Measurements from ENCODE around the gene PDE10A. TPM values are rescaled to one million over a fixed set of nuclear protein-coding genes. Genes with fewer than 3 reads are reported as not detected.

Gene PDE10A
- total and polyA plus RNA-seq, 9 of the 15 experiments (the other 6 are each of a cell fraction or from before 2014, with no cell fraction given), result 0.04 TPM; not detected in 8

- no peaks in the 10 kb centered on the region for H3K36me3 ChIP-seq (ENCODE audit: control insufficient read depth, insufficient read depth, low read length)
- no peak overlapping the region for H2AFZ ChIP-seq (ENCODE audit: low read depth, low read length)
- no TSS peak for BruUV-seq (replicated peaks)
- H3K4me2 ChIP-seq (ENCODE audit: insufficient read depth, low read length), result no peak overlapping the region
- POLR2A ChIA-PET, result no interaction called here
- CTCF ChIA-PET (ENCODE audit: low intra/inter-chr PET ratio), result no interaction called here
- H3K9me1 ChIP-seq (ENCODE audit: control insufficient read depth, insufficient read depth, low read length), result no peaks in the 10 kb centered on the region
- H3K4me3 ChIP-seq, result no peak overlapping the region
- H3K9ac ChIP-seq (ENCODE audit: insufficient read depth in 1 of 2, low read depth in 2 of 2, low read length in 2 of 2), result no peak overlapping the region
- no peaks in the 10 kb centered on the region for H3K4me1 ChIP-seq (replicated peaks in 1 of 2; ENCODE audit: control insufficient read depth in 2 of 2, insufficient read depth in 2 of 2, low read length in 2 of 2)
- in situ Hi-C loops (cut with MboI) (no loop called here), intact Hi-C loops (cut with micrococcal nuclease) (no loop called here)
- 2% methylated on average over 7 of the region's 7 CpGs for WGBS (ENCODE audit: insufficient coverage, low coverage, missing lambda C conversion rate)
- no peaks in the 10 kb centered on the region for H3K79me2 ChIP-seq (ENCODE audit: control insufficient read depth, insufficient read depth, low read length)
- DNase-seq (ENCODE audit: extremely low read depth in 1 of 4, low spot score in 3 of 4), result no peak
- ATAC-seq, result no peak
- H3K9me3 ChIP-seq (replicated peaks; ENCODE audit: control insufficient read depth, insufficient read depth, low read depth, low read length), result no peaks in the 10 kb centered on the region; the same call in 1 of the 2 replicates
- H4K20me1 ChIP-seq (replicated peaks; ENCODE audit: control insufficient read depth, insufficient read depth, low read length), result no peaks in the 10 kb centered on the region
- H3K27ac ChIP-seq (ENCODE audit: extremely low read depth, low read depth, low read length), result no peak overlapping the region
- FAIRE-seq, result no peak
- H3K27me3 ChIP-seq (ENCODE audit: control insufficient read depth in 2 of 2, insufficient read depth in 2 of 2, low read length in 2 of 2), result no peaks in the 10 kb centered on the region
- no peak for TF ChIP-seq FOSL1 (tag; conservative IDR thresholded peaks at IDR 0.05)
- no peak for TF ChIP-seq RHOXF2B (CRISPR knock-in tag; conservative IDR thresholded peaks at IDR 0.05)
- no peak for TF ChIP-seq RBM25 (IDR thresholded peaks at IDR 0.05; ENCODE audit: low read depth, low read length, severe bottlenecking)
- TF ChIP-seq CEBPG (CRISPR knock-in tag; IDR thresholded peaks at IDR 0.05), result no peak
- no peak for TF ChIP-seq CEBPG (tag; conservative IDR thresholded peaks at IDR 0.05 in 1 of 2, IDR thresholded peaks at IDR 0.05 in 1 of 2)
- TF ChIP-seq ZNF592 (IDR thresholded peaks at IDR 0.05), result no peak
- no peak for TF ChIP-seq FOXM1 (IDR thresholded peaks at IDR 0.05; ENCODE audit: low read depth)
- no peak for TF ChIP-seq FOXM1 (CRISPR knock-in tag; IDR thresholded peaks at IDR 0.05; ENCODE audit: low read depth)
- no peak for TF ChIP-seq E2F8 (IDR thresholded peaks at IDR 0.05; ENCODE audit: low read depth, partially characterized antibody)
- TF ChIP-seq TEAD2 (tag; IDR thresholded peaks at IDR 0.05), result no peak
- TF ChIP-seq, protein P1, sequence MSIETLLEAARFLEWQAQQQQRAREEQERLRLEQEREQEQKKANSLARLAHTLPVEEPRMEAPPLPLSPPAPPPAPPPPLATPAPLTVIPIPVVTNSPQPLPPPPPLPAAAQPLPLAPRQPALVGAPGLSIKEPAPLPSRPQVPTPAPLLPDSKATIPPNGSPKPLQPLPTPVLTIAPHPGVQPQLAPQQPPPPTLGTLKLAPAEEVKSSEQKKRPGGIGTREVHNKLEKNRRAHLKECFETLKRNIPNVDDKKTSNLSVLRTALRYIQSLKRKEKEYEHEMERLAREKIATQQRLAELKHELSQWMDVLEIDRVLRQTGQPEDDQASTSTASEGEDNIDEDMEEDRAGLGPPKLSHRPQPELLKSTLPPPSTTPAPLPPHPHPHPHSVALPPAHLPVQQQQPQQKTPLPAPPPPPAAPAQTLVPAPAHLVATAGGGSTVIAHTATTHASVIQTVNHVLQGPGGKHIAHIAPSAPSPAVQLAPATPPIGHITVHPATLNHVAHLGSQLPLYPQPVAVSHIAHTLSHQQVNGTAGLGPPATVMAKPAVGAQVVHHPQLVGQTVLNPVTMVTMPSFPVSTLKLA (conservative IDR thresholded peaks at IDR 0.05), result no peak
- TF ChIP-seq ZNF165 (CRISPR knock-in tag; IDR thresholded peaks at IDR 0.05; ENCODE audit: borderline replicate concordance), result no peak
- no peak for TF ChIP-seq ESRRB (CRISPR knock-in tag; IDR thresholded peaks at IDR 0.05; ENCODE audit: borderline replicate concordance)
- no peak for TF ChIP-seq U2AF1 (optimal IDR thresholded peaks at IDR 0.05; ENCODE audit: low read depth, low read length)
- TF ChIP-seq SAFB2 (IDR thresholded peaks at IDR 0.05; ENCODE audit: borderline replicate concordance, low read depth, low read length, severe bottlenecking), result no peak
Measured at GRCh38 chr6:165621940-165622339, 41.1 kb downstream of the PDE10A start.
